HCT116 (cell line): ENCODE data around the gene ZBTB20. TPM values are rescaled to one million over a fixed set of nuclear protein-coding genes. Genes with fewer than 3 reads are reported as not detected.

Experiments
- ATAC-seq: fragments of 200-7000 bp; cut with Tn5 transposase; 2 replicates; pipeline ENCODE4 v1.9.1; 2020; ENCODE audit warnings: mild to moderate bottlenecking, moderate library complexity
- BruUV-seq: library from RNA; stranded (reverse); fragments of 400-500 nt; replicated peaks from 2 replicates; lab custom pipeline; 2021; lab: Mats Ljungman, UMichigan
- CTCF ChIA-PET: fragments of 300-600 bp; sonication (Branson Sonifier 250); formaldehyde crosslinking; loops from one replicate; lab custom pipeline; 2021; ENCODE audit warnings: antibody characterized with exemption; lab: Charles Lee
- POLR2A ChIA-PET: fragments of 300-600, 350-600 bp; sonication (Branson Sonifier 250); formaldehyde crosslinking; loops from one replicate; lab custom pipeline; 2021; ENCODE audit warnings: antibody characterized with exemption; lab: Charles Lee
- RAD21 ChIA-PET, 2 experiments: fragments of 300-600 bp; sonication (Branson Sonifier 250); formaldehyde crosslinking; loops; one replicate each; lab custom pipeline; 2023; ENCODE audit warnings: low total read pairs in 2 of 2; ENCODE audit not compliant: uncharacterized antibody in 2 of 2, unreplicated experiment in 2 of 2, low non-redundant PET in 1 of 2; lab: Charles Lee
- DNase-seq: peaks from one replicate; pipeline ENCODE4 v3.0.0-alpha.2; 2010; ENCODE audit warnings: low read depth, low spot score
- H2AFZ ChIP-seq: fragments of 200-600 bp; shearing (Covaris generic), sonication (generic); 2 replicates; pipeline ENCODE4 v1.6.1; 2017; ENCODE audit warnings: low read depth, mixed run types, mixed read lengths, antibody characterized with exemption, low read length; ENCODE audit not compliant: poor library complexity, severe bottlenecking
- H3K27ac ChIP-seq: 2 replicates; pipeline ENCODE4 v1.5.1; 2012; ENCODE audit warnings: low read depth, low read length
- H3K27me3 ChIP-seq: fragments of 200-600 bp; sonication (generic); 2 replicates; pipeline ENCODE4 v1.6.1; 2016; ENCODE audit warnings: mixed run types, low read length, mixed read lengths; ENCODE audit not compliant: insufficient read depth
- H3K36me3 ChIP-seq, 2 experiments: fragments of 200-500 bp in 1 of 2; fragments of 200-600 bp in 1 of 2; sonication (Bioruptor generic) in 1 of 2; sonication (generic) in 1 of 2; 2 replicates each; pipeline versions ENCODE4 v1.5.1 to v1.6.1; 2014 to 2016; ENCODE audit warnings: low read length in 2 of 2, inconsistent platforms in 1 of 2, mixed read lengths in 1 of 2, mixed run types in 1 of 2; ENCODE audit not compliant: insufficient read depth in 2 of 2, control insufficient read depth in 1 of 2
- H3K4me1 ChIP-seq, 2 experiments: fragments of 200-600 bp in 1 of 2; sonication (generic) in 1 of 2; 2 replicates each; pipeline versions ENCODE4 v1.5.1 to v1.6.1; 2012 to 2017; ENCODE audit warnings: low read length in 2 of 2, inconsistent platforms in 1 of 2, mild to moderate bottlenecking in 1 of 2, mixed read lengths in 1 of 2, mixed run types in 1 of 2, moderate library complexity in 1 of 2; ENCODE audit not compliant: insufficient read depth in 2 of 2, control insufficient read depth in 1 of 2
- H3K4me2 ChIP-seq: fragments of 200-600 bp; sonication (generic); 2 replicates; pipeline ENCODE4 v1.6.1; 2017; ENCODE audit warnings: mixed run types, low read length, mixed read lengths
- H3K4me3 ChIP-seq, 2 experiments: fragments of 200-600 bp in 1 of 2; sonication (generic) in 1 of 2; replicated peaks in 1 of 2; 2 replicates each; pipeline ENCODE4 v1.5.1; 2011 to 2016; ENCODE audit warnings: low read length in 2 of 2, control low read depth in 1 of 2, low read depth in 1 of 2, mild to moderate bottlenecking in 1 of 2, mixed read lengths in 1 of 2, mixed run types in 1 of 2
- H3K79me2 ChIP-seq: fragments of 200-600 bp; sonication (generic); 2 replicates; pipeline ENCODE4 v1.6.1; 2017; ENCODE audit warnings: mild to moderate bottlenecking, mixed run types, low read length, moderate library complexity, mixed read lengths; ENCODE audit not compliant: insufficient read depth
- H3K9ac ChIP-seq: fragments of 200-600 bp; sonication (generic); 2 replicates; pipeline ENCODE4 v1.6.1; 2016; ENCODE audit warnings: low read length, mixed read lengths
- H3K9me2 ChIP-seq: fragments of 200-600 bp; sonication (generic), shearing (Covaris generic); 2 replicates; pipeline ENCODE4 v1.6.1; 2017; ENCODE audit warnings: mixed run types, mild to moderate bottlenecking, moderate library complexity; ENCODE audit not compliant: insufficient read depth
- H3K9me3 ChIP-seq, 2 experiments: fragments of 200-500 bp in 1 of 2; fragments of 200-600 bp in 1 of 2; sonication (Bioruptor generic) in 1 of 2; sonication (generic) in 1 of 2; 2 replicates each; pipeline ENCODE4 v1.6.1; 2014 to 2017; ENCODE audit warnings: low read length in 2 of 2, mixed read lengths in 2 of 2, inconsistent platforms in 1 of 2, low read depth in 1 of 2, mild to moderate bottlenecking in 1 of 2, mixed run types in 1 of 2, moderate library complexity in 1 of 2; ENCODE audit not compliant: control insufficient read depth in 1 of 2, insufficient read depth in 1 of 2
- H4K20me1 ChIP-seq: fragments of 200-600 bp; sonication (generic), shearing (Covaris generic); 2 replicates; pipeline ENCODE4 v1.6.1; 2017; ENCODE audit warnings: mixed run types, mild to moderate bottlenecking, moderate library complexity; ENCODE audit not compliant: insufficient read depth
- ATF3 ChIP-seq: IDR thresholded peaks from 2 replicates; pipeline ENCODE4 v1.6.1; 2012
- CBX3 ChIP-seq: IDR thresholded peaks from 2 replicates; pipeline ENCODE4 v1.6.1; 2012; ENCODE audit warnings: low read depth
- CEBPB ChIP-seq: IDR thresholded peaks from 2 replicates; pipeline ENCODE4 v1.6.1; 2012; ENCODE audit warnings: low read depth
- EGR1 ChIP-seq: IDR thresholded peaks from 2 replicates; pipeline ENCODE4 v1.6.1; 2012; ENCODE audit warnings: low read depth
- ELF1 ChIP-seq: IDR thresholded peaks from 2 replicates; pipeline ENCODE4 v1.6.1; 2012; ENCODE audit warnings: low read depth, borderline replicate concordance
- EZH2 ChIP-seq: fragments of 200-600 bp; sonication (generic); IDR thresholded peaks from 2 replicates; pipeline ENCODE4 v1.6.1; 2017; ENCODE audit warnings: antibody characterized with exemption, mixed run types
- EZH2phosphoT487 ChIP-seq: fragments of 200-600 bp; IDR thresholded peaks from 2 replicates; pipeline ENCODE4 v1.6.1; 2018; ENCODE audit warnings: antibody characterized with exemption, borderline replicate concordance
- MAX ChIP-seq: IDR thresholded peaks from 2 replicates; pipeline ENCODE4 v1.6.1; 2012
- POLR2A ChIP-seq: IDR thresholded peaks from 2 replicates; pipeline ENCODE4 v1.7.0; 2011; ENCODE audit warnings: borderline replicate concordance; ENCODE audit not compliant: insufficient read depth, insufficient read length; ENCODE audit errors: extremely low read depth
- POLR2AphosphoS5 ChIP-seq: IDR thresholded peaks from 2 replicates; pipeline ENCODE4 v1.6.1; 2011; ENCODE audit warnings: mild to moderate bottlenecking, low read depth, low read length, moderate library complexity
- RAD21 ChIP-seq: IDR thresholded peaks from 2 replicates; pipeline ENCODE4 v1.6.1; 2012; ENCODE audit warnings: low read depth, mild to moderate bottlenecking
- REST ChIP-seq: IDR thresholded peaks from 2 replicates; pipeline ENCODE4 v1.6.1; 2012; ENCODE audit warnings: low read depth
- SIN3A ChIP-seq: IDR thresholded peaks from 2 replicates; pipeline ENCODE4 v1.6.1; 2012; ENCODE audit warnings: low read depth
- TCF7L2 ChIP-seq: IDR thresholded peaks from 2 replicates; pipeline ENCODE4 v1.7.0; 2011; ENCODE audit warnings: borderline replicate concordance, inconsistent platforms; ENCODE audit not compliant: insufficient read depth, insufficient read length; ENCODE audit errors: extremely low read depth
- ZBTB33 ChIP-seq: IDR thresholded peaks from 2 replicates; pipeline ENCODE4 v1.6.1; 2011; ENCODE audit warnings: mild to moderate bottlenecking, low read length, moderate library complexity; ENCODE audit not compliant: insufficient replicate concordance; ENCODE audit errors: extremely low read depth
- ZNF274 ChIP-seq: fragments of 200-500 bp; sonication (Bioruptor generic); IDR thresholded peaks from 2 replicates; pipeline ENCODE4 v1.6.1; 2014; ENCODE audit warnings: mild to moderate bottlenecking, low read depth, low read length, inconsistent platforms
- intact Hi-C: fragments of 100-400 bp; cut with micrococcal nuclease; formaldehyde crosslinking; loops from 2 replicates; pipeline ENCODE4 v1.10.0; 2022
- total RNA-seq: library from RNA; stranded (reverse); gene quantifications from one replicate; pipeline ENCODE4 v1.2.1, GENCODE V29; 2021; ENCODE audit not compliant: unreplicated experiment

ZBTB20 gene
- total RNA-seq, 1 experiment from 2014 or later = 42.1 TPM

GRCh38 chr3:115004201-115005140 is 142.6 kb downstream of the ZBTB20 start (continued):
- TF ChIP-seq RAD21 = no peak
- TF ChIP-seq TCF7L2 = no peak
- no peak for TF ChIP-seq ATF3
- no peak for TF ChIP-seq POLR2A
- no peak for TF ChIP-seq CBX3
- no peak for TF ChIP-seq ELF1
- TF ChIP-seq ZBTB33 = no peak
- TF ChIP-seq MAX = no peak
- no peak for TF ChIP-seq EZH2phosphoT487
- TF ChIP-seq EZH2 = no peak
- TF ChIP-seq, all 23 proteins: peak for 0

GRCh38 chr3:114998971-114999579 is 148.0 kb downstream of the ZBTB20 start:
- BruUV-seq = no TSS peak
- POLR2A ChIA-PET = no interaction called here
- H3K27ac ChIP-seq = no peak overlapping the region
- CTCF ChIA-PET = no interaction called here
- no peak overlapping the region for H3K9ac ChIP-seq
- DNase-seq (no peak), ATAC-seq (no peak)
- no peaks in the 10 kb centered on the region for H3K36me3 ChIP-seq
- H3K27me3 ChIP-seq = no peaks in the 10 kb centered on the region
- H4K20me1 ChIP-seq = no peaks in the 10 kb centered on the region
- H3K9me3 ChIP-seq = no peaks in the 10 kb centered on the region
- H3K9me2 ChIP-seq = no peaks in the 10 kb centered on the region
- H3K79me2 ChIP-seq = no peaks in the 10 kb centered on the region
- H3K4me1 ChIP-seq = no peaks in the 10 kb centered on the region
- H3K4me3 ChIP-seq = no peak overlapping the region
- H2AFZ ChIP-seq = no peak overlapping the region
- TF ChIP-seq ELF1 (no peak), ZNF274 (no peak), POLR2AphosphoS5 (no peak), EZH2phosphoT487 (no peak), TCF7L2 (no peak), CEBPB (no peak), REST (no peak), MAX (no peak), SIN3A (no peak), EGR1 (no peak), POLR2A (no peak)
- RAD21 ChIA-PET = no interaction called here
- no peak overlapping the region for H3K4me2 ChIP-seq
- intact Hi-C loops = no loop called here
